Cerebellar nuclear complex (tissue), 1 donor: ENCODE results near the gene REEP1.
"Not testable (repeated sequence)": the region's sequence is repeated elsewhere in the genome, so short reads cannot be mapped to it uniquely, and the experiment has no call there.

Experiments used
- DNase-seq, 2 experiments: peaks; one replicate each; lab custom pipeline; 2025; lab: John Stamatoyannopoulos, UW

REEP1 gene

DNA sequence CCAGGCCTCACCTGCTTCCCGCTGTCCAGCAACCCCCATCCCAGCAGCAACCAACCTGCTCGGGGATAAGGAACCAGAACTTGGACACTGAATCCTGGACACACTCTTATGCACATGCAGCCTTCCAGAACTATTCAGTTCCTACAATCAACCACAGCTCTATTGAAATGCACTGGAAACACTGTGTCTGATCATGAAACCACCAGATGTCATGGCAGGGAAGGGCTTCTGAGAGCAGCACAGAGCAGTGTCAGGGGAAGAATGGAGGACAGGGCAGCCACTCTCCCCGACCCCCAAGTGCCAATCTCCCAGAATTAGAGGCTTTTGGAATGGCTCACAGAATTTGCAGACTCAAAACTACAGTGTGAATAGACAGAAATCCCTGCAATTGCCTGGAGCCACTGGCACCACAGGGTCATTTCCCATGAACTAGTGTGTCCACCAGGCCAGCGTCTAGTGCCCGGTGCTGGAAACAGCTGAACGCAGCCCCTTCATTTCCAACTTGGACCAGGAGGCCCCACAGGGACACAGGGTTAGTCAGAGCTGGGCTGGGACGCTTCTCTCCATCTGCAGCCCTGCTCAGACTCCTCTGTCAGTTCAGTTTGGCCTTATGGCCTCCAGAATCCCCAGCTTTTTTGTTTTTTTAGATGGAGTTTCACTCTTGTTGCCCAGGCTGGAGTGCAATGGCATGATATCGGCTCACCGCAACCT lies 112.6 kb downstream of the REEP1 start:
- DNase-seq = no peak

GRCh38 chr2:86223927-86224560 lies 113.4 kb downstream of the REEP1 start:
- DNase-seq = no peak

GRCh38 chr2:86223140-86223926 lies 114.1 kb downstream of the REEP1 start:
- DNase-seq = no peak

DNA sequence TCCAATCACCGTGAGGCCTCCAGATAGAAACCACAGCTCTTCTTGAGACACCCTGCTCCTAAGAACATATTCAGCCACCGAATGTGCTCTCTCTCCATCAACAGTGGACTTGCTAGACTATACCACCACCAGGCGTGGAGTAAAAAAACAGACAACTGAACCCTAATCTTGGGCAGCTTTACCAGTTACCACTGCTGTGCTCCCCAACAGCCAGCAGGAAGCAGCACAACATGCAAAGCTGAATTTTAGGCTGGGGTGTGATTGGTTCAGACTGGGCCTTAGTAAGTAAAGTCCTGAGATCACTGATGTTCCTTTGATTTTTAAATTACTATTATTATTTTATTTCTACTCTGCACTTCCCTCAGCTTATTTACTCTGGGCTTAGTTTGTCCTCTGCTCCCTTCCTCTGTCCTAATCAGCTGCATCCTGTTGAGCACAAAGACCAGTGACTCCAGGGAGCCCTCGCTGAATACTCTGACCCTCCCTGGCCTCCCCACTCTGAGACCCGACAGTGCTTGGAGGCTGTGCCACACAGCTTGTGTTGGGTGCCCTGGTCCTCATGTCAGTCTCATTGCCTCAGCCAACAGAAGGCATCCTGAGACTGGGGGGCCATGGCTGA lies 116.3 kb downstream of the REEP1 start:
- no peak for DNase-seq

- DNase-seq = no peak
Observed at GRCh38 chr2:86219896-86220295, 117.5 kb downstream of the REEP1 start.

DNA sequence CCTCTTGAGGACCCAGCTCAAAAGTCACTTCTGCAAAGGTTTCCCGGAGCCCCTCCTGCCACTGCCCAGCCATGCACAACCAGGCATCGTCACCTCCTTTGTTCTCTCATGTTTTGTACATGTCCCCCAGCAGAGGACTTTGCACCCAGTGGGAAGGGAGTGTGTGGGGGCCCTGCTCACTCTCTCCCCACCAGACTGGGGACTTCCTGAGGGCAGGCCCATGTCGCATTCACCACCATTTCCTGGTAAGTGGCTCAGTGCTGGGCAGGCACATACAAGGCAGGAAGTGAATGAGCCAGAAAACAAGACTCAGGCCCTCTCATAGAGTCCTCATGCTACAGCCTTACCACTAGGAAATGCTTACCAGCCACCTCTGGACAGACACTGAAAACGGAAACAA lies 119.3 kb downstream of the REEP1 start:
- DNase-seq = no peak

GRCh38 chr2:86216575-86217555 lies 120.6 kb downstream of the REEP1 start:
- no peak for DNase-seq

- DNase-seq = no peak
Observed at GRCh38 chr2:86214503-86214832, 123.0 kb downstream of the REEP1 start.

DNA sequence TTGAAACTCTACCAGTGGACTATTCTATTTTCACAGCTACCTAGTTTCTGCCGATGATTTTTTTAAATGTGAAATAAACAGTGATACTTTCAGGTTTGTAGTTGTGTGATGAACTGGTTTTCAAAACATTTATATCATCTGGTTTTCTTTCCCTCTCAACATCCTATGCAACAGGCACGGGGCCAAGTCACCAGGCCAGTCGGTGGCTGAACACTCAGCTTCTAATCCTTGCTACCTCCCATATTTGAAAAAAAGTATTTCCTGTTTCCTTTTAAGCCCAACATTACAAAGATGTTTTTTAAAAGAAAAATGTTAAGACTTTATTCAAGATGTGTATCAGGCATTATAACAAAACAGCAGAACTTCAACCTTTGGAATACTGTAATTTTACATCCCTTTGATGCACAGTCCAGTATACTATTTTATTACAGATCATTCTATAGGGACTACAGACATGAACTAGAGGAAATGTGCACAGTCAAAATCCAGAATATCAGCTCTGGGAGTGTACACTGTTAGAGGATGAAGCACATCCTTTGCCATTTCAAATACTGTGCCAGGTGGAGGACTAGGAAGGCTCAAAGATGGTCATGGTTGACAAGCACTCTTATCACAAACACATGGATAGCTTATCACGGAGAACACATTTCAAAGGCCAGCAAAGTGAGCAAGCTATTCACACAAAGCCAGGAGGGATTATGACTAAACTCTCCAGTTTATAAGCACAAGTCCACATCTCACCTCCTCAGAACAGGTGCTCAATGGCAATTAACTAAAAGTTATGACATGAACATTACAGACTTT lies 123.5 kb downstream of the REEP1 start:
- DNase-seq = no peak

GRCh38 chr2:86213056-86213455 lies 124.4 kb downstream of the REEP1 start:
- no peak for DNase-seq

- DNase-seq = no peak
Observed at GRCh38 chr2:86211796-86212188, 125.6 kb downstream of the REEP1 start.

DNA sequence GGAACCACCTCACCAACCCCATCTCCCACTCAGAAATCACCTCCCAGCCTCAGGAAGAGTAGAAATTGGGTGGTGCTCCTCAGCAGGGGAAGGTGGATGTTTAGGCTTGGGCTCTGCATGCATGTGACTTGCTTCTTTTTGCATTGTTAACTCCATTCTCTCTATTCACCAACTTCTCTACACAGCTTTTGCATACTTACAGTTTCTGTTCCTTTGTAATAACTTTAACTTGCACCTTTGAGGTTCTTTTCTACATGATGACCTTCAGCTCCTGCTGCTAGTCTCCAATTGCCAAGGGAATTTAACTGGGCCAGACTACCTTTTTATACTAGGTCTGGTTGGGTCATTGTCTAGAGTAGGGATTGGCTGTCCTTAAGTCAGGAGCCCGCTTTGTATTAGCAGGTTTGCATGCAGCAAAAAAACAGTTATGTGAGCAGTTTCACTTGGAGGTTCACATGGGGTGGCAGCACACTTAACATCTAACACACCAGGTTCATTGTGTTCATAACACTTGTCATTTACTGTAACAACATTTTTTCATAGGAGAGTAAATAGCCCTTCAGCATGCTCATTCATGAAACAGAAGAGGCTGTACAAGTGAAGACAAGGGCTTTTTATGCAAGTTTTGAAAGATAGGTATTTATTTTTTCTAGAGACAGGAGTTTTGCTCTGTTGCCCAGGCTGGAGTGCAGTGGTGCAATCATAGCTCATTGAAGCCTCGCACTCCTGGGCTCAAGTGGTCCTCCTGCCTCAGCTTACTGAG lies 126.2 kb downstream of the REEP1 start:
- no peak for DNase-seq

DNA sequence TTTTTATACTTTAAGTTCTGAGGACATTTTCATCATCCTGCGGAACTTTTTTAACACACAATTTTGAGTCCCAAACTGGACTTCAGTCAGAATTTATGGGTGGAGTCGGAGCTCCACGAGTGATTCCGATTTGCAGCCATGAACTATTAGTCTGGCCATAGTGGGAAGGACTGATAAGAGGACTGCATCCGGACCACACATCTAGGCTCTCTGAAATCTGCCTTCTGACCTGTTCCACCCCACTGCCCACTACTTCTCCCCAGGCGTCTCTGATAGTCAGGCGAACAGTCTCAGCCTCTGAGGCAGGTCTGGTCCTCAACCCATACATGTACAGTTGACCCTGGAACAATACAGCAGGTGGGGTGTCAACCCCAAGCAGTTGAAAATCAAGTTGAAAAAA lies 133.0 kb downstream of the REEP1 start:
- no peak for DNase-seq

- no peak for DNase-seq
Observed at GRCh38 chr2:86203614-86204013, 133.8 kb downstream of the REEP1 start.

DNA sequence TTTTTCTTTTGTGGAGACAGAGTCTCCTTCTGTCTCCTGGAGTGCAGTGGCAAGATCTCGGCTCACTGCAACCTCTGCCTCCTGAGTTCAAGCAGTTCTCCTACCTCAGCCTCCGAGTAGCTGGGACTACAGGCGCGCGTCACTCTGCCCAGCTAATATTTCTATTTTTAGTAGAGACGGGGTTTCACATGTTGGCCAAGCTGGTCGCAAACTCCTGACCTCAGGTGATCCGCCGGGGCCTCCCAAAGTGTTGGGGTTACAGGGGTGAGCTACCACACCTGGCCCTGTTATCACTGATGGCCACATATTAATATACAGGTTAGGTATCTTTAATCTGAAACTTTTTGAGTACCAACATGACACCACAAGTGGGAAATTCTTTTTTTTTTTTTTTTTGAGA lies 134.7 kb downstream of the REEP1 start:
- no peak for DNase-seq

DNA sequence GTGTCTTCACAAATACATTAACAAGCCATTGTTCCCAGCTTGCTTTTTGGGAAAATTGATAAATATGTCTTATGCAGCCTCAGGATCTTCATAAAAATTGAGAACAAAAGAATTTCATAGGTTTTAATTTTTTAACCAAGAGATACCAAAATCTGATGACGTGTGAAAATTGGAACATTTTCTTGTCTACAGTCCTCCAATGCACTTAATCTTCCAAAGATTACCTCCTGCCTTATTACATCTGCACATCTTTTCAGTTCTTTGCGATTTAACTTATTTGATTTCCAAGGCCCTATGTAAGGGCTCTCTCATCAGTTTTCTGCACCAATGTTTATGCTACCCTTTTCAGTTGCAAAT lies 135.1 kb downstream of the REEP1 start:
- no peak for DNase-seq

DNA sequence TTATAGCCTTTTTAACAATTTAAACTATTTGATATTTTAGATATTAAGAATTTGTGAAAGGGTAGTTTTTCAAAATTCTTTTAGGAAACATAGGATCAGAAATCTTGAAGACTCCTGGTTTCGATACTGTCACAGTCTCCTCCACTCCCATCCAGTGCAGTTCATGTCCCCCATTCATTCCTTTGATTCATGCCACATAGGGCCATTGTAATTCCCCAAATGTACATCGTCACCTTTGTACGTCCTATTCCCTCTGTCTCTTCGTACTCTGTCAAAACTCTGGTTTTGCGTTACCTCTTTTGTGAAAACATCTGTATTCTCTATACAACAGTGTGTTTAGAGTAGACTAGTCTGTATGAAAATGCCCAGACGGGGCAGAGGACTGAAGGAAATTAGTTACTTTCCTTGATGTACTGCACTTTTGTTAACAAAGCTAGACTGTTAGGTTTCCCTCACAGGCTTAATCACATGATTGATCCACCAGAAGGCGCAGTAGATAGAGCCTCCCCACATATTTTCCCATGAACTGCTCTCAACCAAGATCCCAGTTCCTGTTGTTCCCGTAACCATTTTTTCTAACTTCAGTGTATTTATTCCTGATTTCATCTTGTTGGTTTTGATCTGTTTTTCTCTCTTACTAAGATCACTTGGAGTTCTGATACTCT lies 135.6 kb downstream of the REEP1 start:
- DNase-seq = no peak

DNA sequence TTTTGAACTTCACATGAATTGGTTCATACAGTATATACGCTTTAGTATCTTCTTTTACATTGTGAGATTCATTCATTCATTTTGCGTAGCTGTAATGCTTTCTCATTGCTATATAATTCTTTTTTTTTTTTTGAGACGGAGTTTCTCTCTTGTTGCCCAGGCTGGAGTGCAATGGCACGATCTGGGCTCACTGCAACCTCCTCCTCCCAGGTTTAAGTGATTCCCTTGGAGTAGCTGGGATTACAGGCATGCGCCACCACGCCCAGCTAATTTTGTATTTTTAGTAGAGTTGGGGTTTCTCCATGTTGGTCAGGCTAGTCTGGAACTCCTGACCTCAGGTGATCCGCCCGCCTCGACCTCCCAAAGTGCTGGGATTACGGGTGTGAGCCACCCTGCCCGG lies 136.9 kb downstream of the REEP1 start:
- not testable (repeated sequence) for DNase-seq

- DNase-seq = no peak
Observed at GRCh38 chr2:86199834-86200177, 137.6 kb downstream of the REEP1 start.
